HG02970 (cell line): ENCODE measurements around the gene CRIP3.

ENCODE experiments used
- ATAC-seq: cut with Tn5 transposase; IDR thresholded peaks from one replicate; pipeline ENCODE4 v1.9.1; 2021; ENCODE audit warnings: mild to moderate bottlenecking, moderate library complexity, moderate number of reproducible peaks; ENCODE audit not compliant: unreplicated experiment, low FRiP score

CRIP3 gene

GRCh38 chr6:43258180-43258579 is 50.4 kb downstream of the CRIP3 start:
- ATAC-seq, result no peak

DNA sequence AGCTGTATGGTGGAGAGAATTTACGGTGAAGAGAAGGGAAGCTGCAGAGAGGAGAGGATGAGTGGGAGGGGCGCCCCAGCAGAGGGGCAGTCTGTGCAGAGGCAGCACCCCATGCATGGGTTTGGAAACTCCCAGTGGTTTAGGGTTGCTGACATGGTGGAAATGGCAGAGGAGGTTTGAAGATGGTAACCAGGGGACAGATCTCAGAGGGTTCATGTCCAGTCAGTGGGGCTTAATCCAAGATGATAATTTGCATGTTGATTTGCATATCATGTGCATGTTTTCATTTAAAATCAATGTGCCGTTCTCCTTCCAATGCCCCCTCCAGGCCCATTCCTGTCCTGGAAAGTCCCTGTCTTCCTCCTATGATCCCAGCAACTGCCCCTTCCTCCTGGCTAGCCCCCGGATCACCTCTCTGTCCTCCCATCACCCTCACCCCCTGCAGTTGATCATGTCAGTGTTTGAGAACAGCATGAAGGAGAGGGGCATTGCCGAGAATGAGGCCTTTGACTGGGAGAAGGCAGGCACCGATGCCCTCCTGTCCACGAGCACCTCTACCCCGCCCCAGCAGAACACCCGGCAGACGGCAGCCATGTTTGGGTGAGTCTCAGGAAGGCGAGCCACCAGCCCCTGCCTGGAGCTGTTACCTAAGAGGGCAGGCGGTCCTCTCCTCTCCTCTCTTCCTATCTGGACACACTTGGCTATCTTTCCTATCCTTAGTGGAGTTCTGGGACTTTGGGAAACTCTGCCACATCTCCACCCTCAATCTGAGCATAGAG is 51.1 kb downstream of the CRIP3 start:
- ATAC-seq, result no peak

- no peak for ATAC-seq
Measured at GRCh38 chr6:43256670-43257366, 51.8 kb downstream of the CRIP3 start.
